Ovary (tissue), 9 donors: ENCODE results near the gene CIAO1. TPM values are rescaled to one million over a fixed set of nuclear protein-coding genes. Genes with fewer than 3 reads are reported as not detected.

Experiments
- DNase-seq, 5 donors: peaks; one replicate each; pipeline ENCODE4 v3.0.0-alpha.2; 2019 to 2020
- H3K27ac ChIP-seq, 2 donors: fragments of 200-600 bp; one replicate each; pipeline versions ENCODE4 v1.5.1 to v1.8.0; 2019 to 2022
- H3K27me3 ChIP-seq: fragments of 200-600 bp; one replicate; pipeline ENCODE4 v1.8.0; 2022
- H3K36me3 ChIP-seq: fragments of 200-600 bp; sonication (generic); one replicate; pipeline ENCODE4 v1.5.1; 2019
- H3K4me1 ChIP-seq: one replicate; pipeline ENCODE4 v1.8.1; 2013; ENCODE audit warnings: mild to moderate bottlenecking, moderate library complexity; ENCODE audit not compliant: insufficient read depth
- H3K4me3 ChIP-seq: fragments of 200-600 bp; sonication (generic); one replicate; pipeline ENCODE4 v1.5.1; 2017
- H3K9me3 ChIP-seq, 2 donors: fragments of 200-600 bp in 1 of 2; sonication (generic) in 1 of 2; one replicate each; pipeline versions ENCODE4 v1.5.1 to v1.8.1; 2013 to 2019; ENCODE audit warnings: mild to moderate bottlenecking in 1 of 2, moderate library complexity in 1 of 2
- EP300 ChIP-seq: sonication (generic); formaldehyde crosslinking; IDR thresholded peaks from one replicate; pipeline ENCODE4 v1.6.1; 2017; ENCODE audit warnings: antibody characterized with exemption
- POLR2A ChIP-seq: fragments of 450-650 bp; IDR thresholded peaks from one replicate; pipeline ENCODE4 v1.6.1; 2017; ENCODE audit warnings: antibody characterized with exemption, mild to moderate bottlenecking, moderate library complexity
- WGBS, 3 donors: extraction: QIAGEN DNeasy Blood & Tissue Kit in 1 of 3; methylation state at CpG; one replicate each; pipeline versions ENCODE4 v1.1.5 to v1.1.7; 2013 to 2017; 5-methylcytosine and 5-hydroxymethylcytosine counted together
- intact Hi-C, 4 donors: fragments of 100-400 bp; cut with DNase I; formaldehyde crosslinking; loops; one replicate each; pipeline versions ENCODE4 v1.11.0 to v1.15.1; 2022 to 2023
- polyA plus RNA-seq, 2 donors: library from polyadenylated mRNA; stranded (reverse); fragments of 200-250 nt in 1 of 2; fragments of 350-450 nt in 1 of 2; fragmentation: Illumina TruSeq in 1 of 2; extraction: RNeasy Lipid Tissue Mini Kit (QIAGEN cat#74804) in 1 of 2; gene quantifications; one replicate each; pipeline ENCODE4 v1.2.3, GENCODE V29; 2013 to 2014
- total RNA-seq, 7 donors: library from RNA; depleted of rRNA in 2 of 7; stranded (reverse); fragments of >200 nt in 2 of 7; fragmentation: NEBNext Ultra II Directional in 3 of 7; extraction: Animal tissue kit (Norgen Biotek cat#: 25700) in 3 of 7; gene quantifications; one replicate each; pipeline versions ENCODE4 v1.1.0 to v1.2.4, GENCODE V29; 2016 to 2023
- TF ChIP-seq, protein P1 (sequence below), 3 donors: fragments of 450-650 bp in 2 of 3; fragments of 200-600 bp in 1 of 3; IDR thresholded peaks; one replicate each; pipeline versions ENCODE4 v1.5.1 to v1.8.0; 2016 to 2022; ENCODE audit warnings: antibody characterized with exemption in 3 of 3, mild to moderate bottlenecking in 1 of 3
- donor health status: DM: no; HTN: no; CAD: no; lungs with moderate emphysema.
- donor health status: DM: no; HTN: no; CAD: no.
- donor health status: Bipolar disorder and iron deficiency.
- donor health status: DM: yes; HTN: yes; CAD: no.
- donor health status: DM: no; HTN: no; CAD: no.
- donor health status: DM: yes; HTN: yes; CAD: no.

Gene CIAO1
- total and polyA plus RNA-seq, 9 donors = 42.2 to 103 (median 58.1) TPM

DNA sequence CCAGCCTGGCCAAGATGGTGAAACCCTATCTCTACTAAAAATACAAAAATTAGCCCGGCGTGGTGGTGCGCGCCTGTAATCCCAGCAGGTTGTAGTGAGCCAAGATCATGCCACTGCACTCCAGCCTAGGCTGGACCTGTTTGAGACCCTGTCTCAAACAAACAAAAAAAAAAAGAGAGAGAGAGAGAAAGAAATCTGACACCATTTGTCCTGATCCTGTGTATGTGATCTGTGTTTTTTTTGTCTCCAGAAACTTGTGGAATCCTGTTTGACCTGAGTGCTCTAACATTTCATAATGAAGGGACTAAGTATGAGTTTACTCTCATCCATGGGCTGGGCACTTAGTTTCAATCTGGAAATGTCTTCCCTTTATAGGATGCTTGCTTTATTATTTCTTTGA, 52.7 kb downstream of the CIAO1 start:
- H3K4me3 ChIP-seq = no peak overlapping the region
- no peak overlapping the region for H3K27ac ChIP-seq
- WGBS, 3 donors = 94 to 96% (median 95%) methylated on average over 4 of the region's 4 CpGs
- no peaks in the 10 kb centered on the region for H3K9me3 ChIP-seq
- TF ChIP-seq EP300 = no peak
- TF ChIP-seq, protein P1, sequence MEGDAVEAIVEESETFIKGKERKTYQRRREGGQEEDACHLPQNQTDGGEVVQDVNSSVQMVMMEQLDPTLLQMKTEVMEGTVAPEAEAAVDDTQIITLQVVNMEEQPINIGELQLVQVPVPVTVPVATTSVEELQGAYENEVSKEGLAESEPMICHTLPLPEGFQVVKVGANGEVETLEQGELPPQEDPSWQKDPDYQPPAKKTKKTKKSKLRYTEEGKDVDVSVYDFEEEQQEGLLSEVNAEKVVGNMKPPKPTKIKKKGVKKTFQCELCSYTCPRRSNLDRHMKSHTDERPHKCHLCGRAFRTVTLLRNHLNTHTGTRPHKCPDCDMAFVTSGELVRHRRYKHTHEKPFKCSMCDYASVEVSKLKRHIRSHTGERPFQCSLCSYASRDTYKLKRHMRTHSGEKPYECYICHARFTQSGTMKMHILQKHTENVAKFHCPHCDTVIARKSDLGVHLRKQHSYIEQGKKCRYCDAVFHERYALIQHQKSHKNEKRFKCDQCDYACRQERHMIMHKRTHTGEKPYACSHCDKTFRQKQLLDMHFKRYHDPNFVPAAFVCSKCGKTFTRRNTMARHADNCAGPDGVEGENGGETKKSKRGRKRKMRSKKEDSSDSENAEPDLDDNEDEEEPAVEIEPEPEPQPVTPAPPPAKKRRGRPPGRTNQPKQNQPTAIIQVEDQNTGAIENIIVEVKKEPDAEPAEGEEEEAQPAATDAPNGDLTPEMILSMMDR (IDR thresholded peaks at IDR 0.05) = no peak
- no peak for TF ChIP-seq POLR2A
- H3K27me3 ChIP-seq = no peaks in the 10 kb centered on the region
- no peak for DNase-seq
- intact Hi-C loops = no loop called here
- H3K36me3 ChIP-seq = no peaks in the 10 kb centered on the region
- H3K4me1 ChIP-seq = no peaks in the 10 kb centered on the region

DNA sequence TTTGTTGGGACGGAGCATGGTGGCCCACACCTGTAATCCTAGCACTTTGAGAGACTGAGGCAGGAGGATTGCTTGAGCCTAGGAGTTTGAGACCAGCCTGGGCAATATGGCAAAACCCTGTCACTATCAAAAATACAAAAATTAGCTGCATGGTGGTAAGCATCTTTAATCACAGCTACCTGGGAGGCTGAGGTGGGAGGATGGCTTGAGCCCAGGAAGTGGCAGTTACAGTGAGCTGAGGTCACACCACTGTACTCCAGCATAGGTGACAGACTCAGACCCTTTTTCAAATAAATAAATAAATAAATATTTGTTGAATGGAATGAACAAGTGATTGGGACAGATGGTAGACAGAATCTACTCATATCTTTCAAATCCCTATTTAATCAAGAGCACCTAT, 53.4 kb downstream of the CIAO1 start:
- no peak overlapping the region for H3K27ac ChIP-seq
- no peaks in the 10 kb centered on the region for H3K4me1 ChIP-seq
- no peaks in the 10 kb centered on the region for H3K9me3 ChIP-seq
- no peak for DNase-seq
- no peak overlapping the region for H3K4me3 ChIP-seq
- 82 to 96% (median 95%) methylated on average over 1 of the region's 1 CpG for WGBS, 3 donors
- TF ChIP-seq, protein P1 (IDR thresholded peaks at IDR 0.05) = no peak
- TF ChIP-seq EP300 (no peak), POLR2A (no peak)
- H3K36me3 ChIP-seq = no peaks in the 10 kb centered on the region
- intact Hi-C loops = no loop called here
- no peaks in the 10 kb centered on the region for H3K27me3 ChIP-seq

DNA sequence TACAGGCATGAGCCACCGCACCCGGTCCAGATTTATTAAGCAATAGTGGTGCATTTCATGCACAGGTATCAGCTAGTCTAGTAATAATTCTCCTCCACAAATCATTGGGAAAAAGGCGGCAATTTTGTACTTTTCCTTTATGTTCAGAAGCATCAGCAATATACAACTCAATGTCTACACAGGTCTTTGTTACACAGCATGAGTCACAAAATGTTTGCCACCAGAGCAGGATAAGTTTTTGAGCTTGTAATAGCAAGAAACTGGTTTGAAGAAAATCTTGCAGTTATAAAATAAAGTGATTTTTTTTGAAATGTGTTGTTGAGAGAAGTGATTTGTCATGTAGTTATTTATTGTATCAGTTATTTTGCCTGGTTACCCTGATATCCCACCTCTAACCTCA, 54.3 kb downstream of the CIAO1 start:
- no peak overlapping the region for H3K27ac ChIP-seq
- H3K9me3 ChIP-seq = no peaks in the 10 kb centered on the region
- H3K4me3 ChIP-seq = no peak overlapping the region
- H3K36me3 ChIP-seq = no peaks in the 10 kb centered on the region
- intact Hi-C loops = no loop called here
- H3K27me3 ChIP-seq = no peaks in the 10 kb centered on the region
- DNase-seq = no peak
- WGBS, 3 donors = 77 to 82% (median 82%) methylated on average over 3 of the region's 3 CpGs
- no peaks in the 10 kb centered on the region for H3K4me1 ChIP-seq
- TF ChIP-seq EP300 (no peak), POLR2A (no peak)
- TF ChIP-seq, protein P1 (IDR thresholded peaks at IDR 0.05) = no peak

DNA sequence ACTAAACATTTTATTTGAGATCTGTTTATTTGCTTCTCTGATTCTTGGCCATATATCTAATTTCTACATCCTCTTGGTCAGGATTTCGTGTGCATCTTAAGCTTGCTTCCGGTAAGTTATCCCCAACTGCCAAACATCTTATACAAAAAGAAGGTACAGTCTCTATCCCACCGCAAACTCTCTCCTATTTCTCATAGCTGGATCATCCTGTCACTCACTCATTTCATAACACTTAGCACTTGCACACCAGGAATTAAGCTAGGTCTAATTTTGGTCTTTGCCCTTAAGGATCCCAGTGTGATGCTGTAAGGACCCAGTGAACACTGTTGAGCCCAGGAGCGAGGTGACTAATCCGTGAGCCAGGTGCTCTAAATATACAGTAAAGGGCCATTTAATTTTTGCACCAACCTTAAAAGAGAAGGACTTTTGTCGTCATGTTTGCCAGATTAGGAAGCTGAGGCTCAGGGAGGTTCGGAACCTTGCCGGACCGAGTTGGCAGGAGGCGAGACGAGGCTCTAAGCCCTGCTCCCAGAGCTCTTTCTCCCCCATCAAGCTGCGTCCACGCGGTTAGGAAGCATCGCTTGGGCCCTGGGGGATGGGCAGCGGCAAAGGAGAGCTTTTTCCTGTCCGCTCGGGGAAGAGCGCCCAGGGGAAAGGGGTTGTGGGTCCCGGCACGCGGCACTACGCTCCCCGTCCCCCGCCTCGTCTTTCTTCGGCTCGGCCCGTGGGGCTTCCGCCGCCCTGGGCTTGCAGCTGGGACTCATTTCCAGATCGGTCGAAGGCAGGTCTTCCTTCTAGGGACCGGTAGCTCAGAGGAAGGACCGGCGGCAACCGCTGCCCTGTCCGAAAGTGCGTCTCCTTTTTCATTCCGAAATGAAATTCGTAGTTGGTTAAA, 55.0 kb downstream of the CIAO1 start:
- 5% methylated on average over 41 of the region's 41 CpGs for WGBS, 3 donors
- peak in 2 of 5 donors; percentile 31 to 44 for DNase-seq
- Histone ChIP-seq H3K27ac (no peak overlapping the region), H3K27me3 (no peaks in the 10 kb centered on the region), H3K4me3 (peak overlapping the region; percentile 33), H3K9me3 (no peaks in the 10 kb centered on the region), H3K4me1 (no peaks in the 10 kb centered on the region), H3K36me3 (no peaks in the 10 kb centered on the region)
- TF ChIP-seq EP300 = no peak
- no peak for TF ChIP-seq POLR2A
- TF ChIP-seq, protein P1 (IDR thresholded peaks at IDR 0.05) = no peak
- intact Hi-C loops = no loop called here

Other genes with a start within 250 kb of the CIAO1 start
- 1 to 10 TPM; 1.1 to 8.0 (median 2.0) TPM for gene GPAT2, start 231.3 kb upstream of the CIAO1 start, total RNA-seq
- gene GPAT2, start 231.3 kb upstream of the CIAO1 start, polyA plus RNA-seq = 1 to 10 TPM in 1 of 2 donors, under 1 TPM in 1; 0.50 to 2.4 TPM
- 1 to 10 TPM in 4 of 7 donors, under 1 TPM in 3; 0.48 to 1.6 (median 1.0) TPM for gene ADRA2B, start 149.7 kb upstream of the CIAO1 start, total RNA-seq
- 1 to 10 TPM in 1 of 2 donors, under 1 TPM in 1; 0.90 to 1.8 TPM for gene ADRA2B, start 149.7 kb upstream of the CIAO1 start, polyA plus RNA-seq
- gene ASTL, start 127.7 kb upstream of the CIAO1 start, total RNA-seq = 1 to 10 TPM in 1 of 7 donors, under 1 TPM in 3, not detected in 3; 0.15 to 1.7 (median 0.56) TPM
- under 1 TPM in 1 of 2 donors, not detected in 1; 0.67 TPM for gene ASTL, start 127.7 kb upstream of the CIAO1 start, polyA plus RNA-seq
- 100 to 1,000 TPM in 1 of 7 donors, 10 to 100 TPM in 2, 1 to 10 TPM in 4; 1.4 to 111 (median 3.6) TPM for gene DUSP2, start 120.8 kb upstream of the CIAO1 start, total RNA-seq
- gene DUSP2, start 120.8 kb upstream of the CIAO1 start, polyA plus RNA-seq = 1 to 10 TPM in 1 of 2 donors, under 1 TPM in 1; 0.52 to 2.0 TPM
- gene STARD7, start 57.4 kb upstream of the CIAO1 start, total RNA-seq = 10 to 100 TPM; 40.3 to 90.9 (median 80.4) TPM
- gene STARD7, start 57.4 kb upstream of the CIAO1 start, polyA plus RNA-seq = 10 to 100 TPM; 32.7 to 73.8 TPM
- gene TMEM127, start 228 bp upstream of the CIAO1 start, total RNA-seq = 10 to 100 TPM; 26.9 to 55.1 (median 51.6) TPM
- gene TMEM127, start 228 bp upstream of the CIAO1 start, polyA plus RNA-seq = 10 to 100 TPM; 32.7 to 44.7 TPM
- gene SNRNP200, start 39.3 kb downstream of the CIAO1 start, total RNA-seq = 100 to 1,000 TPM in 5 of 7 donors, 10 to 100 TPM in 2; 71.1 to 149 (median 125) TPM
- gene SNRNP200, start 39.3 kb downstream of the CIAO1 start, polyA plus RNA-seq = 100 to 1,000 TPM in 1 of 2 donors, 10 to 100 TPM in 1; 92.9 to 102 TPM
- gene ITPRIPL1, start 59.1 kb downstream of the CIAO1 start, total RNA-seq = under 1 TPM; 0.11 to 0.92 (median 0.40) TPM
- 1 to 10 TPM in 1 of 2 donors, under 1 TPM in 1; 0.46 to 1.2 TPM for gene ITPRIPL1, start 59.1 kb downstream of the CIAO1 start, polyA plus RNA-seq
- 1 to 10 TPM in 1 of 7 donors, under 1 TPM in 6; 0.18 to 3.1 (median 0.64) TPM for gene NCAPH, start 69.5 kb downstream of the CIAO1 start, total RNA-seq
- gene NCAPH, start 69.5 kb downstream of the CIAO1 start, polyA plus RNA-seq = 1 to 10 TPM in 1 of 2 donors, under 1 TPM in 1; 0.48 to 1.4 TPM
- not detected for gene NEURL3, start 239.1 kb downstream of the CIAO1 start, total RNA-seq
- under 1 TPM in 1 of 2 donors, not detected in 1; 0.06 TPM for gene NEURL3, start 239.1 kb downstream of the CIAO1 start, polyA plus RNA-seq